ENCODE results near the gene DCAF12. TPM values are rescaled to one million over a fixed set of nuclear protein-coding genes. Genes with fewer than 3 reads are reported as not detected.
"Not testable (repeated sequence)": the region's sequence is repeated elsewhere in the genome, so short reads cannot be mapped to it uniquely, and the experiment has no call there.

DCAF12 gene
- total RNA-seq, 2 experiments from 2014 or later = 5.4 to 5.9 TPM

GRCh38 chr9:34047864-34048726 is 78.4 kb downstream of the DCAF12 start:
- no peaks in the 10 kb centered on the region for H3K27me3 Mint-ChIP-seq
- H3K9me3 Mint-ChIP-seq = no peaks in the 10 kb centered on the region
- peaks cover 34% of the 10 kb centered on the region for H3K4me1 Mint-ChIP-seq (ENCODE audit: low read depth)
- DNase-seq (peak; percentile 11 to 69 (median 36)), ATAC-seq (ENCODE audit: poor library complexity) (peak; percentile 18)
- Histone ChIP-seq H3K9me3 (ENCODE audit: control insufficient read depth in 1 of 2, insufficient read depth in 1 of 2, low read length in 2 of 2) (no peaks in the 10 kb centered on the region), H3K36me3 (ENCODE audit: insufficient read depth, low read length) (peaks cover 2% of the 10 kb centered on the region), H3K27ac (ENCODE audit: low read depth in 1 of 2, low read length in 2 of 2) (peak overlapping the region; percentile 83 to 93), H3K27me3 (ENCODE audit: control insufficient read depth in 1 of 2, insufficient read depth in 2 of 2, low read length in 2 of 2) (no peaks in the 10 kb centered on the region), H3K4me3 (ENCODE audit: low read length) (peak overlapping the region; percentile 98), H3K4me1 (ENCODE audit: insufficient read depth, low read length) (peaks cover 26% of the 10 kb centered on the region)
- intact Hi-C loops (cut with DNase I, micrococcal nuclease) = loop anchor here (1.0 to 10.0 kb wide), 9 partner anchors 79 to 567 kb away; partner anchors contain the start of genes UBAP1 (in 2 of the 2), UBE2R2 (in 2 of the 2), DCAF12 (in 1 of the 2) and KIF24 (in 1 of the 2)
- H3K36me3 Mint-ChIP-seq (ENCODE audit: low read depth) = peaks cover 15% of the 10 kb centered on the region
- ChIA-PET CTCF (interaction anchor here (1.1 kb wide), 1 partner anchor 331 kb away, joined by 3 read pairs; no protein-coding TSS in a partner anchor), POLR2A (interaction anchor here (0.6 to 2.6 kb wide), 11 partner anchors 10 to 1055 kb away, joined by 3 to 17 read pairs (median 4); partner anchors contain the start of genes NFX1, UBAP1 and UBE2R2)
- no peak for TF ChIP-seq CTCF (IDR thresholded peaks at IDR 0.05)
- peak overlapping the region; percentile 92 for H3K4me3 Mint-ChIP-seq
- peak overlapping the region; percentile 97 for H3K27ac Mint-ChIP-seq

- DNase-seq (peak in 3 of 14 experiments; percentile 19 to 22 (median 21)), ATAC-seq (ENCODE audit: poor library complexity) (no peak)
- no peak for TF ChIP-seq CTCF (IDR thresholded peaks at IDR 0.05)
- Histone ChIP-seq H3K27me3 (ENCODE audit: control insufficient read depth in 1 of 2, insufficient read depth in 2 of 2, low read length in 2 of 2) (no peaks in the 10 kb centered on the region), H3K9me3 (ENCODE audit: control insufficient read depth in 1 of 2, insufficient read depth in 1 of 2, low read length in 2 of 2) (no peaks in the 10 kb centered on the region), H3K27ac (ENCODE audit: low read depth in 1 of 2, low read length in 2 of 2) (no peak overlapping the region), H3K36me3 (ENCODE audit: insufficient read depth, low read length) (peaks cover 6% of the 10 kb centered on the region), H3K4me3 (ENCODE audit: low read length) (no peak overlapping the region), H3K4me1 (ENCODE audit: insufficient read depth, low read length) (peaks cover 26% of the 10 kb centered on the region)
- Mint-ChIP-seq H3K4me3 (peak overlapping the region; percentile 92), H3K4me1 (ENCODE audit: low read depth) (peaks cover 39% of the 10 kb centered on the region), H3K9me3 (no peaks in the 10 kb centered on the region), H3K27ac (peak overlapping the region; percentile 97), H3K27me3 (no peaks in the 10 kb centered on the region), H3K36me3 (ENCODE audit: low read depth) (peaks cover 25% of the 10 kb centered on the region)
- intact Hi-C loops (cut with DNase I, micrococcal nuclease) = loop anchor here (2.0 to 10.0 kb wide), 6 partner anchors 80 to 568 kb away; partner anchors contain the start of genes UBE2R2 (in 2 of the 2), DCAF12 (in 1 of the 2), RPP25L (in 1 of the 2) and UBAP1 (in 1 of the 2)
- POLR2A ChIA-PET = interaction anchor here (2.6 kb wide), 1 partner anchor 132 kb away, joined by 17 read pairs; the partner anchor contains the start of gene UBAP1
- CTCF ChIA-PET = no interaction called here
These were observed 79.6 kb downstream of the DCAF12 start for GRCh38 chr9:34046784-34047379.

GRCh38 chr9:34045903-34046302 is 80.6 kb downstream of the DCAF12 start:
- peaks cover 6% of the 10 kb centered on the region for H3K36me3 ChIP-seq (ENCODE audit: insufficient read depth, low read length)
- H3K27ac Mint-ChIP-seq = no peak overlapping the region
- peaks cover 26% of the 10 kb centered on the region for H3K4me1 ChIP-seq (ENCODE audit: insufficient read depth, low read length)
- H3K36me3 Mint-ChIP-seq (ENCODE audit: low read depth) = peaks cover 25% of the 10 kb centered on the region
- no peaks in the 10 kb centered on the region for H3K27me3 Mint-ChIP-seq
- no peak overlapping the region for H3K4me3 ChIP-seq (ENCODE audit: low read length)
- H3K9me3 Mint-ChIP-seq = no peaks in the 10 kb centered on the region
- H3K4me1 Mint-ChIP-seq (ENCODE audit: low read depth) = peaks cover 39% of the 10 kb centered on the region
- no peak overlapping the region for H3K27ac ChIP-seq (ENCODE audit: low read depth in 1 of 2, low read length in 2 of 2)
- no peaks in the 10 kb centered on the region for H3K27me3 ChIP-seq (ENCODE audit: control insufficient read depth in 1 of 2, insufficient read depth in 2 of 2, low read length in 2 of 2)
- H3K4me3 Mint-ChIP-seq = no peak overlapping the region
- POLR2A ChIA-PET = no interaction called here
- TF ChIP-seq CTCF (IDR thresholded peaks at IDR 0.05) = no peak
- intact Hi-C loops (cut with DNase I, micrococcal nuclease) = loop anchor here (2.0 to 10.0 kb wide), 6 partner anchors 81 to 569 kb away; partner anchors contain the start of genes UBE2R2 (in 2 of the 2), DCAF12 (in 1 of the 2), RPP25L (in 1 of the 2) and UBAP1 (in 1 of the 2)
- CTCF ChIA-PET = no interaction called here
- no peak for DNase-seq
- ATAC-seq (ENCODE audit: poor library complexity) = no peak
- no peaks in the 10 kb centered on the region for H3K9me3 ChIP-seq (ENCODE audit: control insufficient read depth in 1 of 2, insufficient read depth in 1 of 2, low read length in 2 of 2)

- H3K4me3 ChIP-seq (ENCODE audit: low read length); H3K27ac Mint-ChIP-seq; H3K9me3 ChIP-seq (ENCODE audit: control insufficient read depth in 1 of 2, insufficient read depth in 1 of 2, low read length in 2 of 2); H3K27me3 Mint-ChIP-seq; ATAC-seq (ENCODE audit: poor library complexity); H3K4me3 Mint-ChIP-seq; H3K9me3 Mint-ChIP-seq; H3K27ac ChIP-seq (ENCODE audit: low read depth in 1 of 2, low read length in 2 of 2); H3K27me3 ChIP-seq (ENCODE audit: control insufficient read depth in 1 of 2, insufficient read depth in 2 of 2, low read length in 2 of 2); DNase-seq; H3K4me1 ChIP-seq (ENCODE audit: insufficient read depth, low read length); POLR2A ChIA-PET; H3K36me3 ChIP-seq (ENCODE audit: insufficient read depth, low read length): not testable (repeated sequence)
- Mint-ChIP-seq H3K4me1 (ENCODE audit: low read depth) (peaks cover 17% of the 10 kb centered on the region), H3K36me3 (ENCODE audit: low read depth) (peaks cover 13% of the 10 kb centered on the region)
- CTCF ChIA-PET = interaction anchor here (0.6 kb wide), 1 partner anchor 24 kb away, joined by 3 read pairs; no protein-coding TSS in a partner anchor
- intact Hi-C loops (cut with DNase I, micrococcal nuclease) = loop anchor here (10.0 kb wide), 2 partner anchors 227 to 573 kb away; partner anchors contain the start of genes RPP25L (in 1 of the 2) and UBE2R2 (in 1 of the 2)
These were observed 84.4 kb downstream of the DCAF12 start for GRCh38 chr9:34042074-34042473.

All from CD4-positive, alpha-beta T cell (primary cell).